ENCODE data around the gene MCC.

DNA sequence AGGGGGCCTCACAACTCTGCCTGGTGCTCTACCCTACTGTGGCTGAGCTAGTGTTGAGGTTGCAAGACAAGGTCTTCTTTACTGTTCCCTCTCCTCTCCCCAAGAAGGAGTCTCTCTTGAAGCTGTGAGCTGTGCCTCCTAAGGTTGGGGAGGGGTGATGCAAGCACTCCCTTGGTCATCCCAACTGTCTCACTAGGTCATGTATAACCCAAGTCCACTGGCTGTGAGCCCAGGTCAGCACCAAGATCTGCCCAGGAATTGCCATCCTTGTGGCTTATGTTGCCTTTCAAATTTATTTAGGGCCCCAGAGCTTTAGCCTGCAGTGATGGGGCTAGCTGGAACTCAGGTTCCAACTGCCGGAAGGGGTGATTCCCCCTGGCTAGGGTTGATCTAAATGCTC, 14.9 kb upstream of the MCC start:
- TF ChIP-seq, protein P1, sequence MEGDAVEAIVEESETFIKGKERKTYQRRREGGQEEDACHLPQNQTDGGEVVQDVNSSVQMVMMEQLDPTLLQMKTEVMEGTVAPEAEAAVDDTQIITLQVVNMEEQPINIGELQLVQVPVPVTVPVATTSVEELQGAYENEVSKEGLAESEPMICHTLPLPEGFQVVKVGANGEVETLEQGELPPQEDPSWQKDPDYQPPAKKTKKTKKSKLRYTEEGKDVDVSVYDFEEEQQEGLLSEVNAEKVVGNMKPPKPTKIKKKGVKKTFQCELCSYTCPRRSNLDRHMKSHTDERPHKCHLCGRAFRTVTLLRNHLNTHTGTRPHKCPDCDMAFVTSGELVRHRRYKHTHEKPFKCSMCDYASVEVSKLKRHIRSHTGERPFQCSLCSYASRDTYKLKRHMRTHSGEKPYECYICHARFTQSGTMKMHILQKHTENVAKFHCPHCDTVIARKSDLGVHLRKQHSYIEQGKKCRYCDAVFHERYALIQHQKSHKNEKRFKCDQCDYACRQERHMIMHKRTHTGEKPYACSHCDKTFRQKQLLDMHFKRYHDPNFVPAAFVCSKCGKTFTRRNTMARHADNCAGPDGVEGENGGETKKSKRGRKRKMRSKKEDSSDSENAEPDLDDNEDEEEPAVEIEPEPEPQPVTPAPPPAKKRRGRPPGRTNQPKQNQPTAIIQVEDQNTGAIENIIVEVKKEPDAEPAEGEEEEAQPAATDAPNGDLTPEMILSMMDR (IDR thresholded peaks at IDR 0.05; ENCODE audit: insufficient read depth, low read length, poor library complexity, severe bottlenecking): no peak
- TF ChIP-seq EZH2phosphoT487 (conservative IDR thresholded peaks at IDR 0.05; ENCODE audit: low read length): no peak
